COLO829 (cell line): ENCODE data around the gene HECW1.
"Not testable (repeated sequence)": the region's sequence is repeated elsewhere in the genome, so short reads cannot be mapped to it uniquely, and the experiment has no call there.

Source experiments
- DNase-seq: peaks from one replicate; pipeline ENCODE4 v3.0.0; 2012; ENCODE audit warnings: low spot score

HECW1 gene

DNA sequence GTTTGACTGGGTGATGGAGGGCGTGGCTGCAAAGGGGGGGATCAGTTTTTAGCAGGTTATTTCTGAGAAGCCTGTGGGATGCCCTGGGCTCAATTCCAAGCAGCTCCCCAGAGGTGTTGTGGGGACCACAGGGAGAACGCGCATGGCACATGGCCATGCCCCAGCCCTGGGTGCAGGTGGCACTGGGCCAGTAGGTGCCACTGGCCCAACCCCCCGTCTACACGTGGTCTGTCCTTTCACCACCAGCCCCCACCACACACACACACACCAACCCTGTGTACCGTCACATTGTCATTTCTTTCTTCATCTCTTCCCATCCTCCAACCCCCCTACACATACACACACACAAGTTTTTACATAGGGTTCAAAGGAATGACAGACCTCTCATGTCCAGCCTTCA, 355.4 kb downstream of the HECW1 start:
- no peak for DNase-seq

DNA sequence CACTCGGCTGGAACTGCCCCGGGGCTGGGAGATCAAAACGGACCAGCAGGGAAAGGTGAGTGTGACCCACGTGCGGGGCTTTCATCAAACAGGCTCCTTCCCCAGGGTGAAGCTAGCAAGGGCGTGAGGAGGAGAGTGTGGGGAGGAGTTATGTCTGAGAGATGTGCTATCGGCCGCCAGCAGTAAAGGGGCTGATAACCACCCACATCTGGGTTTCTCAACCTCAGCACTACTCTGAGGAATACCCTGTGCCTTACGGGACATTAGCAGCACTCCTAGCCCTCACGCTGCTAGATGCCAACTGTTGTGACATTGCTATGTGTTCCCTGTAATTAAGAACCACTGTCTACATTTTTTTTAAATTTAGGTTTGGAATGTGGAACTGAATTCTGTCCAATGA, 356.6 kb downstream of the HECW1 start:
- no peak for DNase-seq

DNA sequence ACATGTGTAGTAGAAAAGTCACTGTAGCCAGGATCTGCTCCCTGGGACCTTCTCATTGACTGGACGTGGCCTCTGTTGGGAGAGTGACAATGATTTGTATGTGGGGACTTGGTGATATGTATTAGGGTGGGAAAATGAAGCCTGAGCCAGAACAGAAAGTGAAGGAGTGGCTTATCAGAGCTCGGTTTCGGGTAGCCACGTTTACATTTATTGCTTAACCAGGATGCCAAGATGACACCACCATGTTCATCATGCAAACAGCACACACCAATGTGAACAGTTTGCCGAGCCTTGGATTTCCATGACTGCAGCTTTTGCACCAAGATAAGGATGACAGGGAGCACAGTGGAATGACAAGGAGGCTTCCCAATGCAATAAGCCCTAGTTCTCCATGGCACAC, 357.7 kb downstream of the HECW1 start:
- no peak for DNase-seq

DNA sequence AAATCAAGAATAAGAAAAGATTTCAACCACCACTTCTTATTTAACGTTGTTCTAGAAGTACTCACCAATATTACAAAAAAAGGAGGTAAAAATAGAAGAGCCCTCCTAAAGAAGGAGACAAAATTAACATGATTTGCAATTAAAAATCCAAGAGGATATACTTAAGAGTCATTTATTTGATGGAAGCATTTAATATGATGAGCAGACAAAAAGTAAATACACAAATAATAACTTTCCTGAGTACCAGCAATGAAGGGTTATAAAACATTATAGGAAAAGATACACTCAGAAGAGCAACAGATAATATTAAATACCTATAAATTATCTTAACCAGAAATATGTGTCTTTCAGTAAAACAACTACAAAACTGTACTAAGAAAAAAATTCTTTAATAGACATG, 363.5 kb downstream of the HECW1 start:
- no peak for DNase-seq

DNA sequence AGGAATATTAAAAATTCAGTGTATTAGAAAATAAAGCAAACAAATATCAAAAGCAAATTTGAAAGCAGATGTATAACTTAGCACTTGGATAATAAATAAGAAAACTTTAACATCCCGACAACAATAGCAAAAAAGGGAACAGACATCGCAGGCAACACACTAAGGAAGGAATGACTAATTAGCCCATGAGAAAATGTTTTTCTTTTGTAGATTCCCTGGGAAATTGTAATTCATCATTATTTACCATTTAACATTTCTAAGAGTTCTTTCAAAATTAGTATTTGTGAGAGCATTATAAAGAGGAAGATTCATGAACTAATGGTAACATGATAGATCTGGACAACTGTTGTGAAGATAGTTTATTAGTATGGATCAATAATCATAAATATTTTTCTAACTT, 364.4 kb downstream of the HECW1 start:
- no peak for DNase-seq

DNA sequence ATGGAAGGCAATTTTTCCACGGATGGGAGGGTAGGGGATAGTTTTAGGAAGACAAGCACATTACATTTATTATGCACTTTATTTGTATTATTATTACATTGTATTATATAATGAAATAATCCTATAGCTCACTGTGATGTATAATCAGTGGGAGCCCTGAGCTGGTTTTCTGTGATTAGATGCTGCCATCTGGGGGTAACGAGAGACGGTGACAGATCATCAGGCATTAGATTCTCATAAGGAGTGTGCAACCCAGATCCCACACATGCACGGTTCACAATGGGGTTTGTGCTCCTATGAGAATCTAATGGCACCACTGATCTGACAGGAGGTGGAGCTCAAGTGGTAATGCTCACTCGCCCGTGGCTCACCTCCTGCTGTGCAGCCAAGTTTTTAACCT, 366.6 kb downstream of the HECW1 start:
- DNase-seq = no peak

DNA sequence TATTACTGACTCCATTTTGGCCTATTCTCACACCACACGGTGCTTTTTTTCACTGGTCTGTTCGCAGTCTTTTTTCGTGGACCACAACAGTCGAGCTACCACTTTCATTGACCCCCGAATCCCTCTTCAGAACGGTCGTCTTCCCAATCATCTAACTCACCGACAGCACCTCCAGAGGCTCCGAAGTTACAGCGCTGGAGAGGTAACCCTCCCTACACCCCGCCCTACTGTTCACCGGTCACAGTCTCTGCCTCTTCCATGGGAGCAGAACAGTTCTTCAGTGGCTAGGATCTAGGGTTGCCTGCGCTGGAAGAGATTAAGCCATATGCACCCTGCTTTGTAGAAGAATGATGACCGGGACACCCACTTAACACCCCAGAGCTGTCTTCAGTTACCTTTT, 367.1 kb downstream of the HECW1 start:
- DNase-seq = no peak

DNA sequence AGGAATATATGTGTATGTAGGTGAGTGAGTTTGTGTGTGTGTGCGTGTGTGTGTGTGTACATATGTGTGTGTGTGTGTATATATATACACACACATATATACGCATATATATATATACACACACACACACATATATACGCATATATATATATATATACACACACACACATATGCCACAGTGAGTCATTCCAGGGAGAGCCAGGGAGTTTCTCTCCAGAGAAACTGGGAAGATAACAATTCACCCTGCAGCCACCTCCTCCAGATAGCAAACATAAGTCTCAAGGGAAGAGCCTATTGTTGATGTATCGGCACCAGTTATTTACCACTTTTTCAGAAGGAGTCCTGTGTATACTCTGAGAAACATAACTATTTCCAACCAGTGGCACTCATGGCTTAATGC, 368.1 kb downstream of the HECW1 start:
- DNase-seq = no peak

DNA sequence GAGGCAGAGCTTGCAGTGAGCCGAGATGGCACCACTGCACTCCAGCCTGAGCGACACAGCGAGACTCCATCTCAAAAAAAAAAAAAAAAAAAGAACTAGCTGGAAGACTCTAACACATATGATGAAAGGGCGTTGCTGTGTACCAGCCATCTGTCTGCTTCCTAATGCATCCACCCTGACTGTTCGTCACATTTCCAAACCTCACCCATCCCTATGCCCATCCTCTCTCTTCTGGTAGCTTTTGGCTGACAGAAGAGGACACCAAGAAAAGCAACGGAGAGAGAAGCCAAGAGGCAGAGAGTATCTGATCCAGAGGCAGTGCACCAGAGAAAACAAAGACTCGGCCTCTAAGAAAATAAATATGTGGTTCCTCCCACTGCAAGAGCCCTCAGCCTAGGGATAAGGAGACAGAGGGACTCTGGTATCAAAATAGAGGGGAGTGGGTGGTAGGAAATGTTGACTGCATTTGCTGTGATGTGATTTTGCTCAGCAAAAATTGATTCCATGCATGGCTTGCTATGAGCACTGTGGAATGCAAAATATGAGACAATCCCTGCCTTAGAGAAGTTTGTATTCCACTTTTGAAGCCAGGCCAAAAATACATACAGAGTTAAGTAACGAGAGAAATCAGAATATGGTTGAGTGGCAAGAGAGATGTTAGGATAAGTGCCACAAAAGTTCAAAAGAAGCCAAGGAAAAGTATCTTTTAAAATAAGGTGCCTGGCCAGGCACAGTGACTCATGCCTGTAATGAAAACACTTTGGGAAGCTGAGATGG, 369.6 kb downstream of the HECW1 start:
- no peak for DNase-seq

DNA sequence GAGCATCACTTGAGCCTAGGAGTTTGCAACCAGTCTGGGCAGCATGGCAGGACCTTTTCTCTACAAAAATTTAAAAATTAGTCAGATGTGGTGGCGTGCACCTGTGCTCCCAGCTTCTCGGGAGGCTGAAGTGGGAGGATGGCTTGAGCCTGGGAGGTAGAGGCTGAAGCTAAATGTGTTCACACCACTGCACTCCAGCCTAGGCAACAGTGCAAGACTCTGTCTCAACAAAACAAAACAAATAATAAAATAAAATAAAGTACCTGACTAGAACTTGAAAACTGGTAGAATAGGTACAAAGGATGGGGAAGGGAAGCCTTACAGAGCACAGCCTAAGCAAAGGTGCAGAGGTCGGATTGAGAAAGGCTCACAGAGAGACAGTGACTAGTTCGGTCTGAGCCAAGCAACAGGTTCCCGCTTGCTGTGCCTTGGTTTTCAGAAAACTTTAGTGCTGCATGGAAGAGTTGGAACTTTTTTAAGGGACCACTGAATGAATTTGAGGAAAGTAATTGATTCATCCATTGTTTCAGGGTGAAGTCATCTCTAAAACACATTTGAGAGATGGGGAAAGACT, 370.3 kb downstream of the HECW1 start:
- DNase-seq = no peak

DNA sequence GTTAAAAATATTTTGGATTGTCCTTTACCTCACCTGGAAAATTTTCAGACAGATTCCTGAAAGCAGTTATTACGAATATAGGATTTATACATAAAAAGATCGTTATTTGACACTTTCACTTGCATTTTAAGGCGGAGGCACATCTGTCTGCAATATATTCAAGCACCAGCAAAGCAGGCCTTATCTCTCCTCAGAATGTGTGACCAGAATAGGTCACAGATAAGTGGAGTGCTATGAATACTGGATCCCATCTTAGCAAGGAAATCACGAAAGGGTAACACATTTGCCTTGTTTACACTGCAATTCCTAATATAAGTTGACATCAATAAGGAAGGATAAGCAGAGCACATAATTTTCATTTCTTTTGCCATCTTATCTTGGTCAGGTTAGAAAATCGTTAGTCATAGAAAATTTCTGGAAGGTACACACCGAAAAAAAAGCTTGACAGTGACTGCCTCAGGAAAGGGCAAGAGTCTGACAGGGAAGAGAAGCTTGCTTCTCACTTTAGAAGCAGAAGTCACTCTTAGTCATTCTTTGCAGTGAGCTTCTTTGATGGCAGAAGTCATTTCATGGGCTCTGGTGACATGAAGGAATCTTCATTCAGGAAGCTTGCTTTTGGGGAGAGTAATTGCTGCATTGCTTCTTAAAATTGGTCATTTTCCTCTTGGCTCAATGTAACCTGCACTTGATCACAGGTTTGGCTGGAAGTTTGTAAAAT, 372.4 kb downstream of the HECW1 start:
- no peak for DNase-seq

DNA sequence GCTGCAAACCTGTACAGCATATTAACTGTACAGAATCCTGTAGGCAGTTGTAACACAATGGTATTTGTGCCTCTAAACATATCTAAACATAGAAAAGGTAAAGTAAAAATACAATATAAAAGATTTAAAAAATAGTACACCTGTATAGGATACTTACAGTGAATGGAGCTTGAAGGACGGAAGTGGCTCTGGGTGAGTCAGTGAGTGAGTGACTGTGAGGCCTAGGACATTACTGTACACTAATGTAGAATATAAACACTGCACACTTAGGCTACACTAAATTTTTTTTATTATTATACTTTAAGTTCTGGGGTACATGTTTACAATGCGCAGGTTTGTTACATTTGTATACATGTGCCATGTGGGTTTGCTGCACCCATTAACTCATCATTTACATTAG, 373.1 kb downstream of the HECW1 start:
- DNase-seq = no peak

DNA sequence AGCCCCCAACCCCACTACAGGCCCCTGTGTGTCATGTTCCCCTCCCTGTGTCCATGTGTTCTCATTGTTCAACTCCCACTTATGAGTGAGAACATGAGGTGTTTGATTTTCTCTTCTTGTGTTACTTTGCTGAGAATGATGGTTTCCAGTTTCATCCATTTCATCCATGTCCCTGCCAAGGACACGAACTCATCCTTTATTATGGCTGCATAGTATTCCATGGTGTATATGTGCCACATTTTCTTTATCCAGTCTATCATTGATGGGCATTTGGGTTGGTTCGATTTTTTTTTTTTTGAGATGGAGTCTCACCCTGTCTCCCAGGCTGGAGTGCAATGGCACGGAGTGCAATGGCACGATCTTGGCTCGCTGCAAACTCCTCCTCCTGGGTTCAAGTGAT, 373.6 kb downstream of the HECW1 start:
- not testable (repeated sequence) for DNase-seq

DNA sequence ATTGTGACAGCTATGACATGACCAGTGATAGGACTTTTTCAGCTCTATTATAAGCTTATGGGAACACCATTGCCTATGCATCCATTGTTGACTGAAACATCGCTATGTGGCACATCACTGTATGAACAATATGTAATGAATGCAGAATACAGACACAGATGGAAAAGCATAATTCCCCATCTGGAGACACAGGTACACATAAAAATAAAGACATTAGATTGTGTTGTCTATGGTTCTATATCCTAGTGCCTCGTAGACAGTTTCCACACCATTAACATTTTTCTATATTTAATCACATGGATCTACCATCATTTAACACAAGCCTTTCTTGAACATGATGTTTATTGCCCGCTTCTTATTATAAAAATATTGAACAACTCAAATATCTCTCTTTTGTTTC, 374.2 kb downstream of the HECW1 start:
- no peak for DNase-seq

DNA sequence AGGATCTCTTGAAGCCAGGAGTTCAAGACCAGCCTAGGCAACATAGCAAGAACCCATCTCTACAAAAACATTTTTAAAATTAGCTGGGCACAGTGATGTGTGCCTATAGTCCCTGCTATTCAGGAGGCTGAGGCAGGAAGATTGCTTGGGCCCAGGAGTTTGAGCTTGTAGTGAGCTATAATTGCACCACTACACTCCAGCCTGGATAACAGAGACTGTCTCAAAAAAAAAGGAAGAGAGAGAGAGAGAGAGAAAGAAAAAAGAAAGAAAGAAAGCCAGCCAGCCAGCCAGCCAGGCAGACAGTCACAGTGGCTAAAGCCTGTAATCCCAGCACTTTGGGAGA, 375.3 kb downstream of the HECW1 start:
- DNase-seq = no peak

DNA sequence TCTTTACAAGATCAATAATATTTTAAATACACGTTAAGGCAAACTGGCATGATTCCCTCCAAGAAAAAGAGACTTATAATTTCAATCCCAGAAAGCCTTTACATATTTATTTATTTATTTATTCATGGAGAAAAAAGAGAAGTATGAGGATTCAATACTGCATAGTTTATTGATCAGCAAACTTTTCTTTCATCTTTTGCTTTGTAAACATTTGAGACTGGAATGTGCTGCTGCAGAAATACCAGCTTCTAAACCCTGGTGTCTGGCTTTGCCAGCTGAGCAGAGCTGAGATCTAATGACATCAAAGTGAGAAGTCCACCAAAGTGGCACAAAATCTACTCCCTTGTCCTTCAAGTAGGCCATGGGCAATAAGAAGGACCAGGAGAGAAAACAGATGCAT, 376.8 kb downstream of the HECW1 start:
- no peak for DNase-seq

DNA sequence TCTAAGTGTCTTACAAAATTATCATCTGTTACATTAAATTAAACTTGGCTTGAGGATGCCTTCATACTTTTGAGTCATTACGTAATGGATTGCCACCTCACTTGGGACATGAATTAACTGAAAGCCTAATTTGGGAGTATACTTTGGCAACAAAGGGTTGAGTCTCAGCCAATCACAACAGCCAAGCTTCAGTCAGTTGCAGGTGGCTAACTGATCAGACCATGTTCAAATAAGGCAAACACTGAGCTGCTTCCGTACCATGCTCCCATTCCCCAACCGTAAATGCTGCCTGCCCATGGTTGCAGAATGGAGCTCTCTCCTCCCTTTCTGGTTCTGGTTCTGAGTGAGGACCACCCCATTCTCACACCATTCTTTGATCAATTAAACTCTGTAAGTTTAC, 377.6 kb downstream of the HECW1 start:
- no peak for DNase-seq

DNA sequence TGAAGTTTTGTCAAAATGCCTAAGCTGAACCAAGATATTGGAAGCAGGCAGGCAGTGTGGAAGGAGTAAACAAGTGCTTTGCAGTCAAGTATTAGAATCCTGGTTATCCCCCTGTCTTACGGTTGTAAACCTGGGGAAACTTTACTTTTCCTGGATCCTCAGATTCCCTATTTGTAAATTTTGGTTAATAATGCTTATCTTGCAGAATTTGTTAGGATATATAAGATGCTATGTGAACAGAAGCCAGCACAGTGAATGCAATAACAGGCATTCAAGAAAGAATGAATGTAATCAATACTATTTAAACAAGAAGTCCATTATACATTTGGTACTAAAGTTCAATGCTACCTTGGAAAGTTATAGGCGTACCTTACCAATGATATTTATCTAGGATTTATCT, 378.7 kb downstream of the HECW1 start:
- no peak for DNase-seq

DNA sequence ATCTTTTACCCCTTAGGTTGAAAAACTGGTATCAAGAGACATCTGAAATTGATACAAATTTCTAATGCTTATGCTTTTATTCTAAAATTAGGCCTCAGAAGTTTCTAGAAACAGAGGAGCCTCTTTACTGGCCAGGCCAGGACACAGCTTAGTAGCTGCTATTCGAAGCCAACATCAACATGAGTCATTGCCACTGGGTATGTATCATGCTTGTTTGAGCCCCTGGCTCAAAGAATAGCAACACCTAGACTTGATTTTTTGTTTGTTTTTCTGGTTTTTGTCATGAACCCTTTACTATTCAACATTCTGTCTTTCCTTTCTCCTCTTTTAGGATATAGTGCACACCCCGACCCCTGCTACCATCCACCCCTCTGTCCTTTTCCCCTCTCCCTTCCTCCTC, 379.5 kb downstream of the HECW1 start:
- peak; percentile 63 for DNase-seq

DNA sequence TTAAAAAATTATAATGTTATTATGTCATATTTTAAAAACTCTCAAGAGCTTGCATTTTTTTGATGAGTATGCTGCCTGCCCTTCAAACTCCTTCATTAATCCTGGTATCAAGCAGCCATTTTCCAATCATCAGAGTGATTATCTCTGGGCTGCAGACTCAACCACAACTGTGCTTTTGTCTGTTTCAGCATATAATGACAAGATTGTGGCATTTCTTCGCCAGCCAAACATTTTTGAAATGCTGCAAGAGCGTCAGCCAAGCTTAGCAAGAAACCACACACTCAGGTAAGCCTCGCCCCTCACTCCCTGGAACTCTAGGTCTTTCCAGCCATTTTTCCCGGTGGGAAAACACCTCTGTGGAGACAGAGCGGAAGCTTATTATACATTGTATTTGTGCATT, 380.4 kb downstream of the HECW1 start:
- no peak for DNase-seq

DNA sequence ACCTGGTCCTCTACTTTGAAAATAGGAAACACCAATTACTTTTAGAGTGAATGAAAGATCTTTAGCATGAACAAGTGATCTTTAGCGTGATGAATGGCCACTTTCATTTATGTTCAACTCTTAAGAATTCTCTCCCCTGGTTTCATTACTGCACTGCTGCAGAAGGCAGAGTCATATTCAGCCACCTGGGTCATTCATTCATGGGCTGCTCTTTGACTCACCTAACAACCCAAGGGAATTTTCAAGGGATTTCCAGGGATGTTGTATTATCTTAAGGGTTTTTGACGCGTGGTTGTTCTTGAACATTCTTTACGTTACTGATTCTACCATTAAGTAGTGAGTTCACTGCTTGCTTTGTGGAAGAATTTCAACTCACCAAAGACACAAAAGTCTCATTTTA, 383.1 kb downstream of the HECW1 start:
- no peak for DNase-seq

DNA sequence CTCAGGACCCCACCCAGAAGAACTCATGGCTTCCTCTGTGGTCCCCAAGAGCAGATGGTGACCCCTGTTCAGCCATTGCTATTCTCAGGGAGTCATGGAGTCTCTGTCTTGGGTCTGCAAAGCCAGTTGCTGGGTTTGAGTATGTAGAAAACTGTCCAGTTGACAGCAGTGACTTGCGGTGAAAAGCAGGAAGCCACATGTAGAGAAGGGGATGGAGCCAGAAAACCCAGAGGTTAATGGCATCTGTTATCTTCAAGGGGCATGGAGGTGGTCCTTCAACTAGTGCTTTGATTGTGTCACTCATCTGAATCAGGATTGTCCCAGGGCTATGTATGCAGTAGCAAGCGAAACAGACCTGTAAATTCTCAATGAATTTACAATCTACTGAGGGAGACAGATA, 384.1 kb downstream of the HECW1 start:
- no peak for DNase-seq

DNA sequence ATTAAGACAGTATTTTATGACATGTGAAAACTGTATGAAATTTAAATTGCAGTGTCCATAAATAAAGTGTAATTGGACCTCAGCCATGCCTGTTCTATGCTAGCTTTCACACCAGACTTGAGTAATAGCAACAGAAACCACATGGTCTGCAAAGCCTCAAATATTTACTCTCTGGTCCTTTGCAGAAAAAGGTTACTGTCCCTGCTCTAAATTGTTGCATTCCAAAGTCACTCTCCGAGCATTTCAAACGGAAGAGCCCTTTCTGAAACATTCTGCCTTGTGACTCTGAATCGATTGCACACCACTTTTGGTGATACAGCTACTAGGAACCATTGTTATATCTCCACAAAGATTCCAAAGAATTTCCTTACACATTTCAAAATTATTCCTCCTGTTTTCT, 389.4 kb downstream of the HECW1 start:
- peak; percentile 45 for DNase-seq

DNA sequence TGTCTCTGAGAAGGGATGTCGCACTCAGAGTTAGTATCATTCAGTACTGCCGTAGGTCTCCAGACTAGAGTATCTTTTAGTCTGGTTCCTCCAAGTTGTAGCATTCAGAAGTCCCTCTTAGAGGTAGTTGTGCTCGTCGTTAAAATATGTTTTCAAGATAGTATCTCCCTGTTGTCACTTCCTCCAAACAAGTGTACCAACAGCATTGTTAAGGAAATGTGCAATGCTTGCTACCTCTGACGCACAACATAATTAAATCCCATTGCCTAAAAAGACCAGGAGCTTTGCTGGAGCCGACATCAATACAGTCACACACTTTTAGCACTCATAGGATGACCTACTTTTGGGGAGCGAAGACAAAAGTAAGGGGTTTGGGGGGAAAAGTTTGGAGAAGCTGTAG, 390.5 kb downstream of the HECW1 start:
- DNase-seq = no peak
